ENCODE data around the gene CEACAM1.

CEACAM1 gene

DNA sequence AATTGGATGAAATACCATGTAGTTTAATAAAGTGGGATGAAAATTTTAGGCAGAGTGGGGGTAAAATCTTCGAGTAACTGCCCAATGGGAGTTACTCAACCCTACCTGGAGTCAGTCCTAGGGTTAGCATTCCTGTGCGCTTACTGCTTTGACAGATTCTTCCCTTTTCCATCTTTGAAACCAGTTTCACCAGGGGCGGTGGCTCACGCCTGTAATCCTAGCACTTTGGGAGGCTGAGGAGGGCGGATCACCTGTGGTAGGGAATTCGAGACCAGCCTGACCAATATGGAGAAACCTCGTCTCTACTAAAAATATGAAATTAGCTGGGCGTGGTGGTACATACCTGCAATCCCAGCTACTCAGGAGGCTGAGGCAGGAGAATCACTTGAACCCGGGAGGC, 48.5 kb downstream of the CEACAM1 start:
- Histone ChIP-seq H3K4me1 (ENCODE audit: control insufficient read depth, insufficient read depth, low read length) (peaks cover 11% of the 10 kb centered on the region), H3K9me3 (ENCODE audit: control insufficient read depth, low read length) (no peaks in the 10 kb centered on the region)

DNA sequence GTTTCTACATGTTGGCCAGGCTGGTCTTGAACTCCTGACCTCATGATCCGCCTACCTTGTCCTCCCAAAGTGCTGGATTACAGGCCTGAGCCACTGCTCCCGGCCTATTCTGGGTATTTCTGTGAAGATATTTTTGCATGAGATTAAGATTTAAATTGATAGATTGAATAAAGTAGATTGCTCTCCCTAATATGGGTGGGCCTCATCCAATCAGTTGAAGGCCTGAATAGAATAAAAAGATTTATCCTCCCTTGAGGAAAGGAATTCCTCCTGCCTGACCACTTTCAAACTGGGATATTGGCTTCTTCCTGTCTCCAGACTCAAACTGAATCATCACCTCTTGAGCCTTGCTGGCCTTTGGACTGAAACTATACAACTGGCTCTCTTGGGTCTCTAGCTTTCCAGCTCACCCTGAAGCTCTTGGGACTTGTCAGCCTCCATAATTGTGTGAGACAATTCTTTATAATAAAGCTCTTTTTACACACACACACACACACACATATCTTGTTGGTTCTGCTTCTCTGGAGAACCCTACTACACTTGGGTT, 49.4 kb downstream of the CEACAM1 start:
- H3K9ac ChIP-seq (ENCODE audit: low read length) = no peak overlapping the region
- H3K27me3 ChIP-seq (ENCODE audit: control insufficient read depth, insufficient read depth, low read length) = no peaks in the 10 kb centered on the region
- no peaks in the 10 kb centered on the region for H3K36me3 ChIP-seq (ENCODE audit: control insufficient read depth, insufficient read depth, low read length)
- peaks cover 11% of the 10 kb centered on the region for H3K4me1 ChIP-seq (ENCODE audit: control insufficient read depth, insufficient read depth, low read length)
- H3K4me3 ChIP-seq (ENCODE audit: low read length) = no peak overlapping the region
- no peaks in the 10 kb centered on the region for H3K9me3 ChIP-seq (ENCODE audit: control insufficient read depth, low read length)

More for the DNA sequence above, 48.5 kb downstream of the CEACAM1 start:
- no peak overlapping the region for H3K4me3 ChIP-seq (ENCODE audit: low read length)
- H3K27me3 ChIP-seq (ENCODE audit: control insufficient read depth, insufficient read depth, low read length) = no peaks in the 10 kb centered on the region
- no peak overlapping the region for H3K9ac ChIP-seq (ENCODE audit: low read length)
- no peaks in the 10 kb centered on the region for H3K36me3 ChIP-seq (ENCODE audit: control insufficient read depth, insufficient read depth, low read length)

DNA sequence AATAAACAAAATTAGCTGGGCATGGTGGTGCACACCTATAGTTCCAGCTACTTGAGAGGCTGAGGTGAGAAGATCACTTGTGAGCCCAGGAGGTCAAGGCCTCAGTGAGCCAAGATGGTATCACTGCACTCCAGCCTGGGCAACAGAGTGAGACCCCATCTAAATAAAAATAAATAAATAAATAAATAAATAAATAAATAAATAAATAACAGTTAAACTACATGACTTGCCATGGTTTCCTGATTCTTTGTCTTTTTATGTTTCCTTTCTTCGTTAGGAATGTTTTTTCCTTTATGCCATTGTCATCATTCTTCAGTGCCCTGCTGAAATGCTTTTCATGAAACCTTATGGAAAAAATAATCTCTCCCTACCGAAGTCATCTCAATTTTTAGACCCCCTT, 50.3 kb downstream of the CEACAM1 start:
- Histone ChIP-seq H3K9me3 (ENCODE audit: control insufficient read depth, low read length) (no peaks in the 10 kb centered on the region), H3K36me3 (ENCODE audit: control insufficient read depth, insufficient read depth, low read length) (no peaks in the 10 kb centered on the region), H3K4me1 (ENCODE audit: control insufficient read depth, insufficient read depth, low read length) (peaks cover 11% of the 10 kb centered on the region), H3K4me3 (ENCODE audit: low read length) (no peak overlapping the region), H3K9ac (ENCODE audit: low read length) (no peak overlapping the region), H3K27me3 (ENCODE audit: control insufficient read depth, insufficient read depth, low read length) (no peaks in the 10 kb centered on the region)

DNA sequence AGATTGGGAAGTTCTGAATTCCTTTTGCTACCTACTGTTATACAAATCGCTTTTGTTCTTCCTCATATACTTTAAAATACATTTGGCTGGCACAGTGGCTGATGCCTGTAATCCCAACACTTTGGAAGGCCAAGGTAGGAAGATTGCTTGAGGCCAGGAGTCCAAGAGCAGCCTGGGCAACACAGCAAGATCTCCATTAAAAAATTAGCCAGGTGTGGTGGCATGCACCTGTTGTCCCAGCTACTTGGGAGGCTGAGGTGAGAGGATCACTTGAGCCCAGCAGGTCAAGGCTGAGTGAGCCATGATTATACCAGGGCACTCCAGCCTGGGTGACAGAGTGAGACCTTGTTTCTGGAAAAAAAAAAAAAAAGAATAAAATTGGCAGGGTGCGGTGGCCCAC, 51.2 kb downstream of the CEACAM1 start:
- no peaks in the 10 kb centered on the region for H3K9me3 ChIP-seq (ENCODE audit: control insufficient read depth, low read length)
- no peak overlapping the region for H3K4me3 ChIP-seq (ENCODE audit: low read length)
- H3K9ac ChIP-seq (ENCODE audit: low read length) = no peak overlapping the region
- H3K36me3 ChIP-seq (ENCODE audit: control insufficient read depth, insufficient read depth, low read length) = no peaks in the 10 kb centered on the region
- H3K4me1 ChIP-seq (ENCODE audit: control insufficient read depth, insufficient read depth, low read length) = peaks cover 14% of the 10 kb centered on the region
- no peaks in the 10 kb centered on the region for H3K27me3 ChIP-seq (ENCODE audit: control insufficient read depth, insufficient read depth, low read length)

DNA sequence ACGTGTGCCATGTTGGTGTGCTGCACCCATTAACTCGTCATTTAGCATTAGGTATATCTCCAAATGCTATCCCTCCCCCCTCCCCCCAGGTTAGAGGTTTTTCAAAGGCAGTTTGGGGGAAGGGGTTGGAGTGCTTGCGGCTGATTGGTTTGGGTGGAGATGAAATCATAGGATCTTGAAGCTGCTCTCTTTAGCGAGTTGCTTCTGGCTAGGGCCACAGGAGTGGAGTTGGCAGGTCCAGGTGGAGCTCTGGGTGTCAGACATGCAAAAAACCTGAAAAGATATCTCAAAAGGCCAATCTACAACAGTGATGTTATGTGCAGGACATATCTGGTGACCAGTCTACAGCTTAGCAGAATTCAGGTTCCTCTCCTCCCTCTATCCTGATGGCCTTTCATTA, 52.9 kb downstream of the CEACAM1 start:
- peaks cover 10% of the 10 kb centered on the region for H3K4me1 ChIP-seq (ENCODE audit: control insufficient read depth, insufficient read depth, low read length)
- no peaks in the 10 kb centered on the region for H3K9me3 ChIP-seq (ENCODE audit: control insufficient read depth, low read length)
- H3K4me3 ChIP-seq (ENCODE audit: low read length) = no peak overlapping the region

DNA sequence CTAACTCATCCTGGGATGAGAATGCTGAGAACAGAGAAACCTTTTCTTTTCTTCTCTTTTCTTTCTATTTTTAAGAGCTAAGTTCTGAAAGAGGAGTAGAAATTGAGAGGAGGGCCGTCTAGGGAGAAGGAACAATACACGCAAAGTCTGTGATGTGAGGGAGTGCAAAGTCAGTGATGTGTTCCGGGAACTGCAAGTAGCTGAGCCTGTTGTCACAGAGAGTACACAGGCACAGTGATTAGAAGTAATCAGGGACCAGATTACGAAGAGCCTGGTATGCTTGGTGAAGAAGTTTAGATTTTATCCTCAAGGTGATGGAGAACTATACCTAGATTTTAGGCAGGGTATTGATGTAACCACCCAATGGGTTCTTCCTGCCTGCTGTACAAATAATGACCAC, 53.5 kb downstream of the CEACAM1 start:
- H3K36me3 ChIP-seq (ENCODE audit: control insufficient read depth, insufficient read depth, low read length) = no peaks in the 10 kb centered on the region
- H3K9me3 ChIP-seq (ENCODE audit: control insufficient read depth, low read length) = no peaks in the 10 kb centered on the region
- no peak overlapping the region for H3K4me3 ChIP-seq (ENCODE audit: low read length)
- no peak overlapping the region for H3K9ac ChIP-seq (ENCODE audit: low read length)
- H3K4me1 ChIP-seq (ENCODE audit: control insufficient read depth, insufficient read depth, low read length) = peaks cover 10% of the 10 kb centered on the region
- H3K27me3 ChIP-seq (ENCODE audit: control insufficient read depth, insufficient read depth, low read length) = no peaks in the 10 kb centered on the region

More for the DNA sequence above, 52.9 kb downstream of the CEACAM1 start:
- Histone ChIP-seq H3K27me3 (ENCODE audit: control insufficient read depth, insufficient read depth, low read length) (no peaks in the 10 kb centered on the region), H3K36me3 (ENCODE audit: control insufficient read depth, insufficient read depth, low read length) (no peaks in the 10 kb centered on the region), H3K9ac (ENCODE audit: low read length) (no peak overlapping the region)

DNA sequence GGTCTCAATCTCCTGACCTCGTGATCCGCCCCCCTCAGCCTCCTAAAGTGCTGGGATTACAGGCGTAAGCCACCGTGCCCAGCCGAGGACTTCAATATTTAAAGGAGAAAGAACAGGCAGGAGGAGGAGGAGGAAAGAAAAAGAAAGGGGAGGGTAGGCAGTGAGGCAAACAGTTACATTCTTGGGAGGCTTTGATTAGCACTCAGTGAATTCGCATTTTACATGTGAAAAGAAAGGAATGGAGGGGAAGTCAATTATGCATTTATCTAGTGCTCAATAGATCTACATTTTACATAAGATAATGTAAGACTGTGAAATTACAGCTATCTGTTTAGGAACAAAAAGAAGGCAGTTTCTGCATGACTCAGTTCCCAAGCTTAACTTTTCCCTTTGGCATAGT, 54.6 kb downstream of the CEACAM1 start:
- H3K4me3 ChIP-seq (ENCODE audit: low read length) = no peak overlapping the region
- no peaks in the 10 kb centered on the region for H3K27me3 ChIP-seq (ENCODE audit: control insufficient read depth, insufficient read depth, low read length)
- no peaks in the 10 kb centered on the region for H3K36me3 ChIP-seq (ENCODE audit: control insufficient read depth, insufficient read depth, low read length)
- peaks cover 10% of the 10 kb centered on the region for H3K4me1 ChIP-seq (ENCODE audit: control insufficient read depth, insufficient read depth, low read length)
- no peak overlapping the region for H3K9ac ChIP-seq (ENCODE audit: low read length)
- no peaks in the 10 kb centered on the region for H3K9me3 ChIP-seq (ENCODE audit: control insufficient read depth, low read length)

DNA sequence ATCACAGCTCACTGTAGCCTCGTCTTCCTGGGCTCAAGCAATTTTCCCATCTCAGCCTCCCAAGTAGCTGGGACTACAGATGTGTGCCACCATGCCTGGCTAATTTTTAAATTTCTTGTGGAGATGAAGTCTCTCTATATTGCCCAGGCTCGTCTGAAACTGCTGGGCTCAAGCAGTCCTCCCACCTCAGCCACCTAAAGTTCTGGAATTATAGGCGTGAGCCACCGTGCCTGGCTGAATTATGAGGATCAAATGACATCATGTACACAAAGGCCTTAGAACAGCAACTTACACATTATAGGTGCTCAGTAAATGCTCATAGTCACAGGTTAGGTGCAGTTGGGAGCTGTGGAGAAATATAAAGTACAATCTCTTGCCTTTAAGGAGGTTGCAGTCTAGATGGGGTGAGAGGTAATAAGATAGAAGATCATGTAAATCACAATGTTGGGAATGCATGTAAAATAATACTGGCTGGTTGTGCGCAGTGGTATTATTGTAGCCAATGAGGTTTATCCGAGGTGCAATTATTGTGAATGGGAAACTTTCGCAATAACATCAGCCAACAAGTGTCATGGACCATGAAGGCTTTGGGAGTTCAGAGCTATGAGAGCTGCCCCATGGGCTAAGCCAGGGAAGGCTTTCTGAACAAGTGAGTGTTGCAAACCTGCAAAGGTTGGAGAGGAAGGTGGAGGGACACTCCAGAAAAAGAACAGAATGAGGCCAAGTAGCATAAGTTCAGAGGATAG, 55.7 kb downstream of the CEACAM1 start:
- Histone ChIP-seq H3K9me3 (ENCODE audit: control insufficient read depth, low read length) (no peaks in the 10 kb centered on the region), H3K9ac (ENCODE audit: low read length) (no peak overlapping the region), H3K27me3 (ENCODE audit: control insufficient read depth, insufficient read depth, low read length) (no peaks in the 10 kb centered on the region), H3K4me1 (ENCODE audit: control insufficient read depth, insufficient read depth, low read length) (peaks cover 10% of the 10 kb centered on the region), H3K4me3 (ENCODE audit: low read length) (no peak overlapping the region), H3K36me3 (ENCODE audit: control insufficient read depth, insufficient read depth, low read length) (no peaks in the 10 kb centered on the region)

DNA sequence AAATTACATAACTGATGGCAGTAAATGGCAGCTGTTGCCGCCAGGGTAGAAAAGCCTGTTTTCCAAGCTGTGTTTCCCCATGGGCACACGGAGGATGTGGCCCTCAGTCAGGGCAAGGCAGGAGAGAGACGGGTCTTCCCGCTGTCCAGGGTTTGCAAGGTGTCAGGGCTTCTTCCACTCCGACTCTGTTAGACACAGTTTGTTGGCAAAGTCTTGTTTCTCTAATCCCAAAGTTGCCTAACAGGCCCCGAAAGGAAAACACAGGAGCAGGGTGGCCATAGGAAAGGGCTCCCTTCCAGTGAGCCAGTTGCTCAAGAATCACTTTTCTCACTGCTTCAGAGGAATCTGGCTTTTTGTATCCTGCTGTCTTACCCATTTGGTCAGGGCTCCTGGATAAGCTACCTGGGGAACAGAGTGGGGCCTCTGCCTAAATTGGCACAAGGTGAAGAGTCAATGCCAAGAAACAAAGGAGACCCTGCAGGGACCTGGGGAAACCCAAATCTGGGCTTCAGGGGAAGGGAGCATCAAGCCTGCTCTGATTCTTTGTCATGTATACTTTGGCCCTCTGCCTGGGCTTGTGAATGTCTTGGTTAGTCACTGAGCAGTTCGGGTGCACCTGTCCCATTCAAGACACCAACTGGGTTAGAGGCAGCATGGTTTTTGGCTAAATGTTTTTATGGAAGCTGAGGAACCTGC, 56.6 kb downstream of the CEACAM1 start:
- Histone ChIP-seq H3K9me3 (ENCODE audit: control insufficient read depth, low read length) (no peaks in the 10 kb centered on the region), H3K4me3 (ENCODE audit: low read length) (no peak overlapping the region), H3K9ac (ENCODE audit: low read length) (no peak overlapping the region), H3K36me3 (ENCODE audit: control insufficient read depth, insufficient read depth, low read length) (no peaks in the 10 kb centered on the region), H3K4me1 (ENCODE audit: control insufficient read depth, insufficient read depth, low read length) (peaks cover 10% of the 10 kb centered on the region), H3K27me3 (ENCODE audit: control insufficient read depth, insufficient read depth, low read length) (no peaks in the 10 kb centered on the region)

DNA sequence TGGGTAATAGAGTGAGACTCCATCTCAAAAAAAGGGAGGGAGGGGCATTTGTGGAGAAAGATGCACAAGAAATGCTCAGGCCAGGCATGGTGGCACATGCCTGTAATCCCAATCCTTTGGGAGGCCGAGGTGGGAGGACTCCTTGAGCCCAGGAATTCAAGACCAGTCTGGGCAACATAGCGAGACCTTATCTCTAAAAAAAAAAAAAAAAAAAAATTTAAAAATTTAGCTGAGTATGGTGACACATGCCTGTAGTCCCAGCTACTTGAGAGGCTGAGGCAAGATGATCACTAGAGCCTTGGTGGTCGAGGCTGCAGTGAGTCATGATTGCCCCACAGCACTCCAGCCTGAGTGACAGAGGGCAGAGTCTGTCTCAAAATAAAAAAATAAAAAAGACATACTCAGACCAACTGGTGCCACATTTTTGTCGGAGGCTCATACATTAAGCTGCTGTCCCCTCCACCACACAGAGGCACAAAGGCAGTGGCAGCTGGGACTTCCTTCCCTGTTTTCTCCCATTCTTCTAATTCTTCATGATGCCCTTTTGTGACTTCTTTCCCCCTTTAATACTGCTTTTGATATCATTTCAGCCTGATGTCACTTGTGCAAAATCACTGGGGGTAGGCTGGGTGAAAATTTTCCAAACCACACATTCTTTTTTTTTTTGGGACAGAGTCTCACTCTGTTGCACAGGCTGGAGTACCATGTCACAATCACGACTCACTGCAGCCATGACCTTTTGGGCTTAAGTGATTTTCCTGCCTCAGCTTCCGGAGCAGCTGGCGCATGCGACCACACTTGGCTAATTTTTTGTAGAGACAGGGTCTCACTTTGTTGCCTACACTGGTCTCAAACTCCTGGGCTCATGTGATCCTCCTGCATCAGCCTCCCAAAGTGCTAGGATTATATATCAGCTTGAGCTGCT, 58.7 kb downstream of the CEACAM1 start:
- Histone ChIP-seq H3K9me3 (ENCODE audit: control insufficient read depth, low read length) (no peaks in the 10 kb centered on the region), H3K4me1 (ENCODE audit: control insufficient read depth, insufficient read depth, low read length) (peaks cover 17% of the 10 kb centered on the region), H3K27me3 (ENCODE audit: control insufficient read depth, insufficient read depth, low read length) (no peaks in the 10 kb centered on the region), H3K4me3 (ENCODE audit: low read length) (no peak overlapping the region), H3K9ac (ENCODE audit: low read length) (no peak overlapping the region), H3K36me3 (ENCODE audit: control insufficient read depth, insufficient read depth, low read length) (no peaks in the 10 kb centered on the region)

DNA sequence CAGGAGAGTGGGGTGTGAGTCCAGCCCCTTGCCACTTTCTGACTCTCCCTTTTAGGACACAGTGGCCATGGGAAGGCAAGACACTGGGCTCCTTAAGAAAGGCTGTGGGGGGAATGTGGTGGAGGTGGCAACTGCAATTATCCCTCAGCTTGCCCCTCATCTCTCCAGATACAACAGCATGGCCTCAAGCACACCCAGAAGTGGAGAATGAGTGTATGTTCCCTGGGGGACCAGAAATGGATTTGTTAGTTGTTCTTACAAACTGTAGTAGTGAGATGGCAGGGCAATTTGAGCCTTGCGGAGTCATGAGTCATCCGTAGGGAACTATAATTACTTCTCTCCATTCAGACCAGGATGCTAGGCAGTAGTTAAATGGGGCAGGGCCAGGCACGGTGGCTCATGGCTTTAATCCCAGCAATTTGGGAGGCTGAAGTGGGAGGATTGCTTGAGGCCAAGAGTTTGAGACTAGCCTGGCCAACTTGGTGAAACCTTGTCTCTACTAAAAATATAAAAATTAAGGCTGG, 59.9 kb downstream of the CEACAM1 start:
- H3K9me3 ChIP-seq (ENCODE audit: control insufficient read depth, low read length) = no peaks in the 10 kb centered on the region
- no peaks in the 10 kb centered on the region for H3K27me3 ChIP-seq (ENCODE audit: control insufficient read depth, insufficient read depth, low read length)
- H3K9ac ChIP-seq (ENCODE audit: low read length) = no peak overlapping the region
- H3K36me3 ChIP-seq (ENCODE audit: control insufficient read depth, insufficient read depth, low read length) = no peaks in the 10 kb centered on the region
- H3K4me1 ChIP-seq (ENCODE audit: control insufficient read depth, insufficient read depth, low read length) = peaks cover 17% of the 10 kb centered on the region
- no peak overlapping the region for H3K4me3 ChIP-seq (ENCODE audit: low read length)

Measured in mucosa of stomach (tissue), 1 donor.